Activated CD4-positive, alpha-beta T cell treated with anti-CD3 and anti-CD28 coated beads, Interleukin-2, amount 50 U/mL, for 4 hours (primary cell): ENCODE data around the gene EXD1.
"Not testable (repeated sequence)": the region's sequence is repeated elsewhere in the genome, so short reads cannot be mapped to it uniquely, and the experiment has no call there.

ENCODE experiments used
- DNase-seq, 2 experiments: peaks; one replicate each; pipeline ENCODE4 v3.0.0-alpha.2; 2020

The EXD1 gene

DNA sequence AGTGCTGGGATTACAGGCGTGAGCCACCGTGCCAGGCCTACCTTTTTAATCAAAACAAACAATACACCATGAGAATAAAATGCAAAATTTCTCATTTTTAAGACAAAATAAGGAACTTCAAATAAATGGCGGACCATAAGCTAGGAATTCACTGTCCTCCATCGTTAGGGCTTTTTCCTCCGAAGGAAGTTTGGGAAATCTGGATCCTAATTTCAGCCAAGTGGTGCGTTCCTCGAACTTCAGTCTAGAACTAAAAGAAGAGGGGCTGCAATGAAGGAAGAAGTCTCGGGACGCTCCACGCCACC lies 260 bp downstream of the EXD1 start:
- DNase-seq = no peak

DNA sequence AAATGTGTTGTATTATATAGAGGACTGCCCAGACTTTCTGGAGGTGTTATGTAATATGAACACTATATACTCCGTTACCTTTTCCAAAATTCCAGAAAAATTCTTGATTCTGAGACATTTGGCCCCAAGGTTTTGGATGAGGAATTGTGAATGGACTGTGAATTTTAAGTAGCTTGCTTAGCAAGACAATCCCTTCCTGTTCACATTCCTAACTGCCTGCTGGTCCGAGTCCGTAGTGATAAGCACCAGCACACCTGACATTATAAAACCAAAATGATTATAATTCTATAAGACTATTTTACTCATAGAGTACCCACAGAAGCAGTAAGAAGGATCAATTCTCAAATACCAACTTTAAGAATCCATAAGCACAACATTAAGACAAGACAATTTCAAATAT lies 11.2 kb downstream of the EXD1 start:
- no peak for DNase-seq

DNA sequence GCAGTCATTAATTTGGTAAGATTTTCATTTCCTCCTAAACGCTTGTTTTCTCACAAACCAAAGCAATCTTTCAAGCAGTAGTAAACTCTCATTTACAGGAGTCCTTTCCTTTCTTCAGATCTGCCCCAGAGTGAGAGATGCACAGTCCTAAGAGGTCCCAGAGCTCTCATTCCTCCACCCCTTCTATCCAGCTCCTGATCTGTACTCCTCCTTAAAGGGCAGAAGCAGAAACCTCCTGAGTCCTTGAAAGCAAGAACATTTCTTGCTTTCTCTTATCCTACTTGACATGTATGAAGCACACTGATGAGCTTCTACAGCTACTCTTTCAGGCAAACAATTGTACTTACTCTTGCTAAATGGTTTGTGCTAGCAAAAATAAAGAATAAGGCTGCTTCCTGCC lies 11.7 kb downstream of the EXD1 start:
- no peak for DNase-seq

DNA sequence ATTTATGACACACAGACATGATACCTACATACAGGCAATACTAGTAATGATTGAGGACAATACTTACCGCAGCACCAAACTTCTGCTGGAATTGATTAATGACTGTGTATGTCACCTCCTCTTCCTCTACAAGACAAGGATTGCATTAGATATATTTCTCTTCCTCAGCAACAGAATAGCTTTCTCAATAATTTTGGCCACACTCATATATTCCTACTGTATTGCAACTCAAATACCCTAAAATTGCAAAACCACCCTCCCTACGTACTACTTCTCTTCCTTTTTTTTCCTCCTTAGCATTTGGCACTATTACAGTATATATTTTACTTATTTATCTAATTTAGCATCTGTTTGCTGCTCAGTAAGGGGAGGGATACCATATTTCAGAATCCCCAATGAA lies 14.8 kb downstream of the EXD1 start:
- no peak for DNase-seq

DNA sequence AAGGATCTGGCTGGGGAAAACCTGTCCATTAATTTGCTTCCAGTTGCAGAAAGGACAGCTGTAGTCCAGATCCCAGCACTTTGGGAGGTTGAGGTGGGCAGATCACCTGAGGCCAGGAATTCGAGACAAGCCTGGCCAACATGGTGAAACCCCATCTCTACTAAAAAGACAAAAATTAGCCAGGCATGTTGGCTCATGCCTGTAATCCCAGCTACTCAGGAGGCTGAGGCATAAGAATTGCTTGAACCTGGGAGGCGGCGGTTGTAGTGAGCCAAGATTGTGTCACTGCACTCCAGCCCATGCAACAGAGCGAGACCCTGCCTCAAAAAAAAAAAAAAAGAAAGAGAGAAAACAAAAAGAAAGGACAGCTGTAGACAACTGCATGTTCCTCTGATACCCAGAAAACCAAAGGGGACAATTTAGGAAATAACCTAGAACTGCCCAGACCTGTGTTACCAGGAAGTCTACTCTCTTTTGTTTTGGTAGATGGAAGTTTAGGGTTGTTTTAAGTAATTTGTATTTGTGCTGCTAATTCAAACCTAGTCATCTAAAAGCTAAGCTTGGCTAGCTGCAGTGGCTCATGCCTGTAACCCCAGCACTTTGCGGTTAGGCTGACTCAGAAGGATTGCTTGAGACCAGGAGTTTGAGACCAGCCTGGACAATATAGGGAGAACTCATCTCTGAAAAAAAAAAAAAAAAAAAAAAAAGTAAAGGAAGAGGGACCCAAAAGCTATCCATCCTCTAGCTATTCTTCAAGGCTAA lies 22.7 kb downstream of the EXD1 start:
- DNase-seq = no peak

DNA sequence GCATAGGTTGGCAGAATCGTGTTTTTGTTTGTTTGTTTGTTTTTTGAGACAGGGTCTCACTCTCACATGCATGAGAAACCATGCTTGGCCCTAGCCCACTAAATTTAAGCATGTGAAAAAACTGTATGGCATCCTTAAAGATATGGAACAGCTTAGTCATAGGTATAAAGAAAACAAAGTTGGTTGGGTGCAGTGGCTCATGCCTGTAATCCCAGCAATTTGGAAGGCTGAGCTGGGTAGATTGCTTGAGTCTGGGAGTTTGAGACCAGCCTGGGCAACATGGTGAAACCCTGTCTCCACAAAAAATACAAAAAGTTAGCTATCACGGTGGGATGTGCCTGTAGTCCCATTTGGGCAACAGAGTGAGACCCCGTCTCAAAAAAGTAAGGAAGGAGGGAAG lies 25.2 kb downstream of the EXD1 start:
- DNase-seq = no peak

DNA sequence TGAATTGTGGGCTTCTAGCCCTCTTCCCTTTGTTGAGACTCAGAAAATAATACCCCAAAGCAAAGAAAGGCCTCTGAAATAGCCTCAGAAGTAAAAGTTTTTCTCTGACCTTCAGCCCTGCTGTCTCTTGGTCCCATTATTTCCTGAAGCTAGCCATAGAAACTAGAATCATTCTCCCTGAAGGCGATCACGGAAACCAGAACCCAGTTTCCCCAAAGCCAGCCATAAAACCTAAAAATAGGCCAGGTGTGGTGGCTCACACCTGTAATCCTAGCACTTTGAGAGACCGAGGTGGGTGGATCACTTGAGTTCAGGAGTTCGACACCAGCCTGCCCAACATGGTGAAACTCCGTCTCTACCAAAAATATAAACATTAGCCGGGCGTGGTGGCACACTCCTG lies 27.2 kb downstream of the EXD1 start:
- no peak for DNase-seq

DNA sequence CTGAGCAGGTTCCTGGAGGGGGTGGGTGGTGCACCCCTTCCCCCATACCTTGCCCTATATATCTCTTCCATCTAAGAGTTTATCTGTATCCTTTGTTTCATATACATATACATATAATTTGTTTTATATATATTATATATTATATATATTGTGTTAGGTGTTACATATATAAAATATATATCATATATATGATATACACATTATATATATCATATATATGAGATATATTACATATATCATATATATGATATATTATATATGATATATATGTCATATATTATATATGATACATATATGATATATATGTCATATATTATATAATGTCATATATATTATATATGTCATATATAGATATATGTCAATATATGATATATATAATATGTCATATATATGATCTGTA lies 31.1 kb downstream of the EXD1 start:
- DNase-seq = no peak

DNA sequence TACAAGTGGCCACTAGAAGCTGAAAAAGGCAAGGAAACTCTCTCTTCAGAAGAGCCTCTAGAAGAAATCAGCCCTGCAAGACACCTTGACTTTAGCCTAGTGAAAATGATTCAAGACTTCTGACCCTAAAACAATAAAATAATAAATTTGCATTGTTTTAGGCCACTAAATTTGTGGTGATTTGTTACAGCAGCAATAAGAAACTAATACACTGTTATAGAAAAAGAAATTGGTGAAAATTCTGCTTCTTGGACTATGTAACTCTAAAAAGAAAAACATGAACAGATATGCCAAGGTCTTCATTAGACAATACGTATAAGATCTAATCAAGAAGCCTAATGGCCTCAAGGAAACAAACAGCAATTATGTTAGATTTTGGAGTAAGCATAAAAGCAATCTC lies 36.1 kb downstream of the EXD1 start:
- DNase-seq = no peak

DNA sequence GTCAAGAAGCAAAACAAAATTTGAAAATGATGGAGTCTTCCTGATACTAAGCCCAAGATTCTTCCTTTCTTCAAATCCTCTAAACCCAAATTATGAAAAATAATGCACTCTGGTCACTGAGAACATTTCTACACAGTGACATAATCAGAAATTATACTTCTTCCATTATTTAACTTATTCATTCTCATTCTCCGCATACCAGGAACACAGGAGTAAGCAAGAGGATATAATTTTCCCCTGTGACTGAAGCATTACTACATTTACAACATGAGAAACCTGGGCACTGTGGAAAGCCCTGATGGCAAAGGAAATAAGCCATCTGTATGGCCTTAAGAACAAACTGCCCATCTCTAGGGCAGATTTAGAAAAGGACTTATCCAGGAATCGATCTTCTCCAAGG lies 47.0 kb downstream of the EXD1 start:
- no peak for DNase-seq

DNA sequence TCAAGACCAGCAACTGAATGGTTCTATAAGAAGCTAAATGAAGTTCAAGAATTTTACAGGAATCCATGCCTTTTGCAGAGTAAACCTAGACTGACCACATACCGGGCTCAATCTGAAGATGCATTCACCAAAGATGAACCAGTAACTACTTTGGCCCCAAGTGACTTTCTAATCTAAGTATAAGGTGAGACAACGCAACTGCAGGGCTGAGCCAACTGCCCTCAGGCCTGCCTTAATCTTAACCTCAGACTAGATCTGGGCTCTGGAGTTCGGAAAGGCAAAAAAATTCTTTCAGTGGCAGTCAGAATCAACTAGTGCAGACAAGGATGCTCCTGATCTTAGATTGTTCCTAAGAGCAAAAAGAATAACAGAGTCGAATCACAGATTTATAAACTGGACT lies 48.3 kb downstream of the EXD1 start:
- no peak for DNase-seq

DNA sequence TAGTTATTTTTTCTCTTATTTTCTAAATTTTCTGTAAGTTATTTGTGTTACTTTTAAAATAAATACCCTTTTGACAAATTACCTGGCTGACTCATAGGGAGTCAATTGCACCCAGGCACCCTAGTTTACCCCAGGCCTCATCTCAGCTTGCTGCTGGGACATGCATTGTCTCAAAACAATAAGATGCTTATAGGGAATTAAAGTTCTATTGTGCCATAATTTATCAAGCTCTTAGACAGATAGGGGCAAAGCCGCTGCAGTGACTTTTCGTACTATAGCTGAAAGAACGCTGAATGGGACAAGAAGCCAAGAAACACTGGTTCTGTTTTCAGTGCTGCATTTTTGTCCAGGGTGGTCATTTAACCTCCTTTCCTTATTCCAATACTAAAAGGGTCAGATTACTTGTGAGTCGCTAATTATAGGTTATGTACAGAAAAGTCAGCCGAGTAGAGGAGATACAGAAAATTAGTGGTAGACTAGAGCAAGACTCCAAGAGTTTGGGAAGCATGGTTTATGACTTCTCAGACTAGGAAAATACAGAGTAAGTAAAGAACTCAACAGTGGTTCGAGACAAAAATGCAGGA lies 50.3 kb downstream of the EXD1 start:
- DNase-seq = no peak

DNA sequence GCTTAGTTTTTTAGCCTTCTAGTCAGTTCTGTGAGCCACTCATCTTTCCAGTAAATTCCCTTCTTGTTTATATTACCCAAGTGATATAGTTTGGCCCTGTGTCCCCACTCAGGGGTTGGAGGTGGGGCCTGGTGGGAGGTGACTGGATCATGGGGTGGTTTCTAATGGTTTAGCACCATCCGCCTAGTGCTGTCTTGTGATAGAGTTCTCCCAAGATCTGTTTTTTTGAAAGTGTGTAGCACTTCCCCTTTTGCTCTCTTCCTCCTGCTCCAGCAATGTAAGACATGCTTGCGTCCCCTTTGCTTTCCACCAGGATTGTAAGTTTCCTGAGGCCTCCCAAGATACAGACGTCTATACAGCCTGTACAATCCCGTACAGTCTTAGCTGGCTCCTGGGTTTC lies 60.8 kb downstream of the EXD1 start:
- no peak for DNase-seq

DNA sequence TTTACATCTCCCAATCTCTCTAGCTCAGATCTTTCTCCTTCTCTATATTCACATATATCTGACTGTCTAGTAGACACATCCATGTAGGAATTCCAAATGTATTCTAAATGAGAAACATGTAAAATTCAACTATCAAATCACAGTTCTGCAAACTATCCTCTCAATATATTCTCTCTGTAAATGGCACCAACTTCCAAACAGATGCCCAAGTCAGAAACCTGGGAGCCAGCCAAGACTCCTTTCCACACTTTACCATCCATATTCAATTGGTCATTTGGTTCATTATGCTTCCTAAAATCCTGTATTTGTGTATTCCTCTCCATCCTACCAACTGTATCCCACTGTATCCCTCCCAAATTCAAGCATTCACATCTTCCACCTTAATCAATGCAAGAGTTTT lies 61.5 kb downstream of the EXD1 start:
- no peak for DNase-seq

DNA sequence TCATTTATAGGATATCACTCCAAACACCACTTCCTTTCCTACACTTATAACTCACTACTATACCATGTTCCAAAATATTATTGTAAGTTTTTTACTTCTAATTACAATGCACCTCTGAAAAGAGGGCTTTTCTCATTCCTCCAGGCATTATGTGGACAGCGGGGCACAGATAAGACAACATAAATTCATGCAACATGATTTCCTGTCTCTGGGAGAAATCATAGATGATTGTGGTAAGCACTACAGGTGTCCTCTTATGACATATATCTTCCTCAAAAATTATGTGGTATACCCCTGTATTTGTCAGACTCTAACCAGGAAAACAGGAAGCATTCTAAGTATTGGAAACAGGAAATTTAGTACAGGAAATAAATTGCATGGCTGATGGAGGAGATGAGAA lies 68.8 kb downstream of the EXD1 start:
- no peak for DNase-seq

DNA sequence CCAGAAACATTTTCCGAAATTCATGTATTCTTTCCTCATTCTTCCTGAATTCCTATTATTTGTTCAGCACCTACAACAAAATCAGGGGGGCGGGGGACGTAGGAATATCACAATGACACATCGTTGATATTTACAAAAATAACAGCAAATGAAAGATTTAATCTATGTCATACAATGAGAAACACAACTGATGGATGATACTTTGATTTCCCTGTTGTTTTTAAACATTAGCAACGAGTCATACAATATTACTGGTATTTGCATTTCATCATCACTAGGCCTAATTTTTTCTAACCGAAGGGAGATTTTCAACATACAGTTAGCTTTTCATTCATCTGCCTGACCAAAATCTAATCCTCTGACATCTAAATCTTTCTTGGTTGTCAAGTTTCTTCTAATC lies 69.2 kb downstream of the EXD1 start:
- DNase-seq = no peak

DNA sequence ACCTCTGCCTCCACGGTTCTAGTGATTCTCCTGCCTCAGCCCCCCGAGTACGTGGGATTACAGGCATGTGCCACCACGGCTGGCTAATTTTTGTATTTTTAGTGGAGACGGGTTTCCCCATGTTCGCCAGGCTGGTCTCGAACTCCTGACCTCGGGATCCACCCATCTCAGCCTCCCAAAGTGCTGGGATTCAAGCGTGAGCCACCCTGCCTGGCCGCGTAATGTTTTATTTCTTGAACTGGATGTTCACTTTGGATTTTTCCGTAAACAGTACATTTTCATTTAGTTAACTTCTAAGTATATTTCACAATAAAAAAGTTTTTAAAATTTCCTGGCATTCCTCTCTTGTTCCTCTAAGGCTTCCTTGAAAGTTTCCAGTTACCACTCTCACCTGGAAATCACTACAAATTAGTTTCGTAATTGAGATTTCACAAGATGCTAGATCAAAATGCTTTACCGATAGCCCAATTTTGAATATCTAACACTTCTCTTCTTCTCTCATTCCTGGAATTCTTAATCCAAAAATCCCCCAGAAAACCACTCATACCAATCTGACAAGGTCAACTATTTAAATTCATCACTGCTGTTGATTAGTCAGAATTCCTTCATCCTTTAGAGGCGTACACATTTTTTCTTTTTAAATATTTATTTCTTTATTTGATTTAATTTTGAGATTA lies 69.8 kb downstream of the EXD1 start:
- DNase-seq = no peak

DNA sequence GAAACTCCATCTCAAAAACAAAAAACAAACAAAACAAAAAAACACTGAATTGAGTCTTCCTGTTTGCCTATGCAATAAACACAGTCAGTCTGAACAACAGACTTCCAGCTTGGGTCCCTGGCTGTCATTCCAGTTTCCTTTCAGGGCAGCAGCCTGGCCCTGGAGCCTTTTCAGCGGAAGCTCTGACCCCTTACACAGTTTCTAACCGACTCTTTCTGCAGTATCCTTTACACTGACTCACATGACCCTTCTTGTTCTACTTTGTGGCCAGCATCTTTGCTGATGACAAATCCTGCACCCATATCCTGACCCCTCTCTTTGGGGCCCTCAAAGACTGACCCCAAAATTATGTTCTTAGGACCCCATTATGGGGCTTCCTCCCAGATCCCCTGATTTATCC lies 76.1 kb downstream of the EXD1 start:
- no peak for DNase-seq

DNA sequence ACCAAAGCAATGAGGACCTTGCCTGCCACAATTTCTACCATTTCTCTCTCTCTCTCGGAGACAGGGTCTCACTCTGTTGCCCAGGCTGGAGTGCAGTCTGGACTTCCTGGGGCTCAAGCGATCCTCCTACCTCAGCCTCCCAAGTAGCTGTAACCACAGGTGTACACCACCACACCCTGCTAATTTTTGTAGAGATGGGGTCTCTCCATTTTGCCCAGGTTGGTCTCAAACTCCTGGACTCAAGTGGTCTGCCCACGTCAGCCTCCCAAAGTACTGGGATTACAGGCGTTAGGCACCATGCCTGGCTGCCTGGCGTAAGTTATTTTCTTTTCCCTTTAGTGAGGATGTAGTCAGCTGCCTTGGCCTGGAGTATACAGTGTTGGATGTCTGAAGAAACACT lies 76.8 kb downstream of the EXD1 start:
- DNase-seq = no peak

DNA sequence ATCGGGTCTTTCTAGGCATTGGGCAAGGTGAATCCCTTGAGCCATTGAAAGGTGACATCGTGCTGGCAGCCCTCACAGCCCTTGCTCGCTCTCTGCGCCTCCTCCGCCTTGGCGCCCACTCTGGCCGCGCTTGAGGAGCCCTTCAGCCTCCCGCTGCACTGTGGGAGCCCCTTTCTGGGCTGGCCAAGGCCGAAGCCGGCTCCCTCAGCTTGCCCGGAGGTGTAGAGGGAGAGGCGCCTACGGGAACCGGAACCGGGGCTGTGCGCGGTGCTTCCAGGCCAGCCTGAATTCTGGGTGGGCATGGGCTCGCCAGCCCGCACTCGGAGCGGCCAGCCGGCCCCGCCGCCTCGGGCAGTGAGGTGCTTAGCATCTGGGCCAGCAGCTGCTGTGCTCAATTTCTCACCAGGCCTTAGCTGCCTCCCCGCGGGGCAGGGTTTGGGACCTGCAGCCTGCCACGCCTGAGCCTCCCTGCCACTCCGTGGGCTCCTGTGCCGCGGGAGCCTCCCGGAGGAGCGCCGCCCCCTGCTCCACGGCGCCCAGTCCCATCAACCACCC lies 79.0 kb downstream of the EXD1 start:
- DNase-seq = no peak

DNA sequence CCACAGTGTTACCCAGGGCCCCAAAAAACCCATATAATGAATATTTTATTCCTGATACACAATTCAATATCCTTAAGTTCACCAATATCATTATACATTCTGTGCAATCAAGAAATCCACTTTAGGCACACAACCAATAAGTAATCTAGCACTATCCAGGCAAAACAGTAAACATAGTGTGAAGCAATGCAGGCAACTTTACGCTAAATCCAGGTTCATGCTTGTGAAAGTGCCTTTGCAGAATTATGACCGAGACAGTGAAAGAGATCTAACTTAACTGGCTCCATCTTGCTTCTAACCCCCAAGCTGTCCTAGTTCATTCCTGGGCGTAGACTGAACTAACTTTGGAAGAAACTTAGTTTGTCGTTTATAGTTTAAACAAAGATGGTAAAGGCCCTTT lies 80.3 kb downstream of the EXD1 start:
- DNase-seq = no peak

DNA sequence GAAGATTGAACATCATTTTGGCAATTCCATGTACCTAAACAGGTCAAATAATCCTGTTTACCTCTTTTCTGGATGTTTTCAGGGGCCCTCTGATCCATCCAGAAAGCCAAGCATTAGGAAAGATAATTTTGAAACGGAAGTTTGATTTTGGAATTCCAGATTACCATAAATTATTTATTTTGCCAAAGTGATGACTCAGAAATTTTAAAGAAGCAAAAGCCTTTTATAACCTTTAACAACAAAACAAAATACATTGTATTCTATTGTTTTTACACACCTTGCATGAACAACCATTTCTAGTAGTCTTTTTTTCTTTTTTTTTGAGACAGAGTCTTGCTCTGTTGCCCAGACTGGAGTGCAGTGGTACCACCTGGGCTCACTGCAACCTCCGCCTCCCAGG lies 82.5 kb downstream of the EXD1 start:
- no peak for DNase-seq

DNA sequence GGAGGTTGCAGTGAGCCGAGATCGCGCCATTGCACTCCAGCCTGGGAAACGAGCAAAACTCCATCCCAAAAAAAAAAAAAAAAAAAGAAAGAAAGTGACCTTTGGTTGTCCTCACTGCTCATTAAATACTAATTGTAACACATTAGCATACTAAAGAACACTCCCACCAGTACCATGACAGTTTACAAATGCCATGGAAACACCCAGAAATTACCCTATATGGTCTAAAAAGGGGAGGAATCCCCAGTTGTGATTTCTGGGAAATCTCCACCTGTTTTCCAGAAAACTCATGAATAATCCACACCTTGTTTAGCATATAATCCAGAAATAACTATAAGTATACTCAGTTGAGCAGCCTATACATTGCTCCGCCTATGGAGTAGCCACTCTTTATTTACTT lies 90.9 kb downstream of the EXD1 start:
- DNase-seq = no peak

DNA sequence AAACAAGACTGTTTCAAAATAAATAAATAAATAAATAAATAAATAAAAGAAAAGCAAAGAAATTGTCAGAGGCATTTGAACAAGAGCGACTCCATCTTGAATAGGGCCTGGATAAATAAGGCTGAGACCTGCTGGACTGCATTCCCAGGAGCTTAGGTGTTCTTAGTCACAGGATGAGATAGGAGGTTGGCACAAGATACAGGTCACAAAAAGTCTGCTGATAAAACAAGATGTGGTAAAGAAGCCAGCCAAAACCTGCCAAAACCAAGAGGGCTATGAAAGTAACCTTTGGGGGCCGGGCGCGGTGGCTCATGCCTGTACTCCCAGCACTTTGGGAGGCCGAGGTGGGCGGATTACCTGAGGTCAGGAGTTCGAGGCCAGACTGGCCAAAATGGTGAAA lies 91.4 kb downstream of the EXD1 start:
- not testable (repeated sequence) for DNase-seq

DNA sequence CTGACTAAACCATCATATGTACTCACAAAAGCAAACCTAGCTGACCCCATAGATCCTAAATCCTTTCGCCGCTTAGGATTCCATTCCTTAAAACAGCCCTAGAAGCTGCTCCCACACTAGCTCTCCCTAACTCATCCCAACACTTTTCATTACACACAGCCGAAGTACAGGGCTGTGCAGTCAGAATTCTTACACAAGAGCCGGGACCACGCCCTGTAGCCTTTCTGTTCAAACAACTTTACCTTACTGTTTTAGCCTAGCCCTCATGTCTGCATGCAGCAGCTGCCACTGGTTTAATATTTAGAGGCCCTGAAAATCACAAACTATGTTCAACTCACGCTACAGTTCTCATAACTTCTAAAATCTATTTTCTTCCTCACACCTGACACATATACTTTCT lies 95.0 kb downstream of the EXD1 start:
- DNase-seq = not testable (repeated sequence)
